ENCODE data around the gene MADD. TPM values are rescaled to one million over a fixed set of nuclear protein-coding genes. Genes with fewer than 3 reads are reported as not detected.

Gene MADD
- total RNA-seq, 1 donor from 2014 or later = 39.7 TPM

Other genes starting within 250 kb of the MADD start
- 46.1 TPM for gene ARFGAP2, start 93.3 kb upstream of the MADD start, total RNA-seq
- gene PACSIN3, start 83.7 kb upstream of the MADD start, total RNA-seq = 175 TPM
- gene DDB2, start 55.2 kb upstream of the MADD start, total RNA-seq = 9.3 TPM
- 18.4 TPM for gene ACP2, start 21.3 kb upstream of the MADD start, total RNA-seq
- gene NR1H3, start 12.1 kb upstream of the MADD start, total RNA-seq = 19.1 TPM
- 2,568 TPM for gene MYBPC3, start 82.6 kb downstream of the MADD start, total RNA-seq
- 11.1 TPM for gene SPI1, start 108.4 kb downstream of the MADD start, total RNA-seq
- gene SLC39A13, start 138.5 kb downstream of the MADD start, total RNA-seq = 34.5 TPM
- 166 TPM for gene PSMC3, start 156.3 kb downstream of the MADD start, total RNA-seq
- 6.7 TPM for gene RAPSN, start 179.0 kb downstream of the MADD start, total RNA-seq